DMS153 treated with DMSO at 0.1 percent for 48 hours (cell line): ENCODE results near the gene C3orf33.
"Not testable (repeated sequence)": the region's sequence is repeated elsewhere in the genome, so short reads cannot be mapped to it uniquely, and the experiment has no call there.

Experiments used
- DNase-seq: peaks from one replicate; lab custom pipeline; 2025; ENCODE audit not compliant: unreplicated experiment; lab: John Stamatoyannopoulos, UW

C3orf33 gene

DNA sequence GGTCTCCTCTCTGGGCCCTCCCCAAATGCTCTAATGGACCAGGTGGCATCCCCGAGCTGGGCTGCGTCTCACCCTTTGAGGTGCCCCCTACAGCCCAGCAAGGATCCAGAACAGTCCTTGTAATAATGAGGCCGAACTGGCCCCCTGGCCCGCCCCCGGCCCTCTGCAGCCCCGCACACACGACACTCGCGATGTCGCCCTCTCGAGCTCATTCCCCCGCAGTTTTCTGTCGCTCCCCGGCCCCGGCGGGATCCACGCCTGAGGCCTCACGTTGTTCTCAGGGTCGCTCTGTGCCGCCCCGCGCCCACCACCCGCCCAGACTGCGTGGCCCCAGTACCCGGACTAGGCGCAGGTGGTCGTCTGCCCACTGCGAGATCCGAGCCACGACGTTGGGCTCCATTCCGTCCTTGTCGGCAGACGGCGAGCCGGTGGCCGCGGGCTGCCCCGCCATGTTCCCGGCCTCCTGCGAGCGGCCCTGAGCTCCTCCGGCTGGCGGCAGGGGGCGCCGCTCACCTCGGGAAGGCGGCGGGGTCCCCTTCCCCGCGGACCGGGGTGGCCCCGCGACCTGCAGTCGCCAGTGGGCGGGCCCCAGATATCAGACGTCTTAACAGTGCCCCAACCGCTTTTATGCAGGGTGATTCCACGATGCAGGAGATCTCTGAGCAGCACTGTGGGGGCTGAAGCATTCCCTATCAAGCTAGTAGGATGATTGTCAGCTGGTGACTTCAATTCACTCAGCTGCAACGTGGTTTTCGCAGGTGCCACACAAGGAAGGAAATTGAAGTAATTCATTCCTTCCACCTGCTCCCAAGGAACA lies at the start of gene C3orf33:
C3orf33 (minus strand) TSS at position 477 of the 817 bp plus-strand sequence; CDS start at position 451, 26 bp downstream.
- peak; percentile 51 for DNase-seq

DNA sequence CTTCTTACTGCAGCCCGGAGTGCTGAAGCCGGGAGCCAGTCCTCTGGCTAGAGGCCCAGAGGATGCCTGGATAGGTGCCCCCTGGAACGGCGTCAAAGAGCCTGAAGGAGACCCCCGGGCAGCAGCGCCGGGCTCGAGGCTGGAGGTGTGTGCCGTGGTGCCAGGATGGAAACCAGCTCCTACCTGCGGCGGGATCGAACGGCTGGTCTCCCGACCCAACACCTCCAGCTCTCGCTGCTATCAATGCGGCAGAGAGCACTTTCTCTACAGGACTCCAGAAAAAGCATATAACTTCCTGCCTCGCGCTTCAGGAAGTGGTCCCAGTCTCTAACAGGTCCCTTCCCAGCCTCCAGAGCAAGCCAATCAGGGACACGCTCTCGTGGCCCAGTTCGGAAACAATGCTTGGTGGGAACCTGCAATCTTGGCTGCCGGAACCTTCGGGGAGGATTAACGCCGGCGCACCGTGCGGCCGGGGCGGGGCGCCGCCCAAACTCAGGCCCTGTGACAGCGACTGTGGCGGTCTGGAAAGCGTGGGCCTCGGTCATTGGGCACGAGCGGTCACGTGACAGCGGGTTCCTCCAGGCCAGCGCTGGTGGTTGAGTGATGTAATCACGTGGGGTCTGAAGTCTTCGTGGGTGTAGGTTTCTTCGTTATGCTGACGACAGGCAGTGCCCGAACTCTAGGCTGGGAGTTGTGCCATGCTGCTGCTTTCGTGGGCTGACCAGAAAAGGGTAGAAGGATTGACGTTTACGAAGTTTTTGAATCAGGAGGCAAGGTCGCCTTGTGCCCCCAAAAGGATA lies 48.3 kb upstream of the C3orf33 start, which contains the start of gene SLC33A1:
SLC33A1 (minus strand) TSS at position 287 of the 800 bp plus-strand sequence. CDS start 430 bp downstream, outside the sequence.
- DNase-seq = peak; percentile 98

GRCh38 chr3:155853214-155854140 lies 47.4 kb upstream of the C3orf33 start:
- DNase-seq = no peak

DNA sequence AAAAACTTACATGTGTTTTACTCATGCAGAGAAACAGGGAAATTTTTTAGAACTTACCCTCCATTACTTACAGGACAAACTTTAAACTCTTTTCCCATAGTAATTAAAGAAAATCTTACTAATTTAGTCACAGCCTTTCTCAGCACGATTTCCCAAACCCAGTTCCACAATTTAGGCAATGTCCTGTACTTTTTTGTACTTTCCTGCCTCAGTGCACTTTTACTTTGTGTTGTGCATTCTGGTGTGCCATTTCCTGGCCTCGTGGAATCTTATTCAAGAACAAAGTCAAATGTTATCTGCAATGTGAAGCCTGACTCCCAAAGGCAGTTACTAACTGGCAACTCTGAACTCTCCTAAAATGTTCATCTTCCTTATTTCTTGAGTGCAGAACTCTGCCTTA lies 46.3 kb upstream of the C3orf33 start:
- DNase-seq = no peak

GRCh38 chr3:155849404-155849803 lies 43.3 kb upstream of the C3orf33 start:
- not testable (repeated sequence) for DNase-seq

- DNase-seq = no peak
These were observed 41.9 kb upstream of the C3orf33 start for GRCh38 chr3:155847993-155848392.

DNA sequence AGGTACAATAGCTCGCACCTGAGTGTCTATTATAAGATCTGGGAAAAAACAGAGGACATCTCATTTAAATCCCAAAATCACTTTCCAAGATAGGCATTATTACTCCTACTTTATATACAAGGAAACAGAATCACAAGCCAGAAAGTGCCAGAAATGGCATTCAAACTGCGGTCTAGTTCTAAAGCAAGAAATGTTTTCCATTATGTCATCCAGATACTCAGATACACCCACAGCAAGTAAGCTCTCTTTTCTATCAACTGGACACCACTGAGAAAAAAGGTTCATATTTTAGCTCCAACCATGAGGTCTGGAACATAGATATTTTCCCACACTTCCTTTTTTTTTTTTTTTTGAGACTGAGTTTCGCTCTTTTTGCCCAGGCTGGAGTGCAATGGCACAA lies 40.0 kb upstream of the C3orf33 start:
- DNase-seq = no peak

- no peak for DNase-seq
These were observed 37.5 kb upstream of the C3orf33 start for GRCh38 chr3:155843569-155843968.

- DNase-seq = no peak
These were observed 29.4 kb upstream of the C3orf33 start for GRCh38 chr3:155835341-155836071.

DNA sequence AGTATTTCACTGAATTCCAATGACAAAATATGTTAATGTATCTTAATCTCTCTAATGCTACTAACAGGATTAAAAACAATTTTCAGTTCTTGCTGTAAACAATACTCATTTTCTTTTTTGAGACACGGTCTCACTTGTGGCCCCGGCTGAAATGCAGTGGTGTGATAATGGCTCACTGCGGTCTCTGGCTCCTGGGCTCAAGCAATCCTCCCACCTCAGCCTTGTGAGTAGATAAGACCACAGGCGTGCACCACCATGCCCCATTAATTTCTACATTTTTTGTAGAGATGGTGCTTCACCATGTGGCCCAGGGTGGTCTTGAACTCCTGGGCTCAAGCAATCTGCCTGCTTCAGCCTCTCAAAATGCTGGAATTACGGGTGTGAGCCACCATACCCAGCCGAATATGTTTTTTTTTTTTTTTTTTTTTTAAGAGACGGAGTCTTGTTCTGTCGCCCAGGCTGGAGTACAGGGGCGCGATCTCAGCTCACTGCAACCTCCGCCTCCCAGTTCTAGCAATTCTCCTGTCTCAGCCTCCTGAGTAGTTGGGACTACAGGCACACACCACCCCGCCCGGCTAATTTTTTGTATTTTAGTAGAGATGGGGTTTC lies 22.5 kb upstream of the C3orf33 start:
- not testable (repeated sequence) for DNase-seq

DNA sequence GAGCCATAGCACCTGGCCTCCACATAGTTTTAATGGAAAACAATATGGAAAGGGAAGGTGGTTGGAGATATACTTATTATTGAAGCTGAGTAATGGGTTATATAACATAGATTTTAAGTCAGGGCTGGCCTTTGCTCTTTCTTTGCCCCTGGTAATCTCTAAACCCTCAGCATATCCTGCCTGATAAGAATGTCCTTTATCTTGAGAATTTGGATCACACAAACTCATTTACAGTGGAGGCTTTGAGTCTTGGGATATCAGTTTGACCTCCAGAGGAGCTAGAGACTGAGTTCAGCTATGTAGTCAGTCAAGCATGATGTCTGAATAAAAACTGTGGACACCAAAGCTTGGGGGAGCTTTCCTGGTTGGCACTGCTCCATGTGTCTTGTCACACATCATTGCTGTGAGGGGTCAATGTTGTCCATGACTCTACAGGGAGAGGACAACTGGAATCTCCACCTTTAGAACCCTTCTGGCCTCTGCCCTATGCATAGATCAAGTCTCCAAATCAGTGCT lies 9.0 kb upstream of the C3orf33 start:
- DNase-seq = no peak

DNA sequence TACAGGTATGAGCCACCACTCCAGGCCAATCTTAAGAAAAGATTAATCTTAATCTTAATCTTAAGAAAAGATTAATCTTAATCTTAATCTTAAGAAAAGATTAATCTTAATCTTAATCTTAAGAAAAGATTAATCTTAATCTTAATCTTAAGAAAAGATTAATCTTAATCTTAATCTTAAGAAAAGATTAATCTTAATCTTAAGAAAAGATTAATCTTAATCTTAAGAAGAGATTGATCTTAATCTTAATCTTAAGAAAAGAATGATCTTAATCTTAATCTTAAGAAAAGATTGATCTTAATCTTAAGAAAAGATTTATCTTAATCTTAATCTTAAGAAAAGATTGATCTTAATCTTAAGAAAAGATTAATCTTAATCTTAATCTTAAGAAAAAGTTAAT lies 7.1 kb upstream of the C3orf33 start:
- not testable (repeated sequence) for DNase-seq

DNA sequence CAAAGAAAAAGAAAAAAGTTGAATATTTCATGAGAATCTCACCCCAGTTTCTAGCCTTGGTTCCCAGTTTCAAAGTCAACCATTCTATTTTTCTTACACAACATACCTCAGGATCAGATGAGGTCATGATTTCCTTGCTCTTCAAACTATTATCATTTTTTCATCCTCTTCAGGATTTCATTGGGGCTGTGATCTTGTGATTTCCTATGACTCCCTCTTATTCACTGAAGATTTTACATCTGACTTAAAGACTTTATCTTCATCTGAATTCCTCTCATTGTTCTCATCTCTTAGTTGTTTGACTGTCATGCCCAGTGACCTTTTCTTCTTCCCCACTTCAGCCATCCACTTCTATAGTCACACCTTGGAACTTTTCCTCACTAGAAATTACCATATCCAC lies 3.1 kb upstream of the C3orf33 start:
- no peak for DNase-seq

GRCh38 chr3:155807823-155808222 lies 1.7 kb upstream of the C3orf33 start:
- no peak for DNase-seq

- DNase-seq = no peak
These were observed 775 bp downstream of the C3orf33 start for GRCh38 chr3:155805204-155805801.

- no peak for DNase-seq
These were observed 1.8 kb downstream of the C3orf33 start for GRCh38 chr3:155804323-155804722.

- DNase-seq = no peak
These were observed 13.5 kb downstream of the C3orf33 start for GRCh38 chr3:155792532-155792931.

DNA sequence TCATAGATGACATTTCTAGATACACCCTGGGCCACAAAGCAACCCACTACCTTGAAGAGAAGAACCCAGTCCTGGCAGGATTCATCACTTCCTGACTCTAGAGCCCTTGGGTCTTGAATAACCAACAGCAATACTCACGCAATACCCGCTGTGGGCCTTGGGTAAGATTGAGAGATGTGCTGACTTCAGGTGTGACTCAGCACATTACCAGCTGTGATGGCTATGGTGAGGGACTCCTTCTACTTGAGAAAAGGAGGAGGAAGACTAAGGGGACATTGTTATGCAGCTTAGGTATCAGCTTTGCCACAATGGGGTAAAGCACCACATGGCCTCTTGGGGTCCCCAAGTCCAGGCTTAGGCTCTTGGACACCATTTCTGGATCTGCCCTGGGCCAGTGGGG lies 14.9 kb downstream of the C3orf33 start:
- DNase-seq = no peak

DNA sequence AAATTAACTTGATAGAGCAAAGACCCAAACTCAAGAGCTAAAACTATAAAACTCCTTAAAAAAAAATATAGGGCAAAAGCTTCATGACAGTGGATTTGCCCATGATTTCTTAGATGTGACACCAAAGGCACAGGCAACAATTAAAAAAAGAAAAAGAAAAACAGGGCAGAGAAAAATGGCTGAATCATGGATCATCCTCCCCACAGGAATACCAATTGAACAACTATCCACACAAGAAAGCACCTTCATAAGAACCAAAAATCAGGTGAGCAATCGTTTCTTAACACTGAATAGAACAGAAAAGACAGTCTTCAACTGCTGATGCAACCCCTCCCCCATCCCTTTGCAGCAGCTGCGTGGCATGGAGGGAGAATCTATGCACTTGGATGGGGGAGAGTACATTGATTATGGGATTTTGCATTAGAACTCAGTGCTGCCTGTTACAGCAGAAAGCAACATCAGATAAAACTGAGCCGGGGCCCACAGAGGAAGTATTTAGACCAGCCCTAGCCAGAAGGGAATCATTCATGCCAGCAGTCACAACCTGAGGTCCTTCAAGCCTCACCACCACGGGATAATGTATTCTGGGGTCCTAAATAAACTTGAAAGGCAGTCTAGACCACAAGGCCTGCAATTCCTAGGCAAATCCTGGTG lies 15.7 kb downstream of the C3orf33 start:
- DNase-seq = no peak
